BLaER1 (cell line): ENCODE results near the gene TENM4.

Experiments used
- H3K27ac ChIP-seq: shearing (Covaris generic); formaldehyde crosslinking; 2 replicates; pipeline ENCODE4 v1.8.1; 2022
- H3K27me3 ChIP-seq: shearing (Covaris generic); formaldehyde crosslinking; 2 replicates; pipeline ENCODE4 v1.8.1; 2022
- H3K36me3 ChIP-seq: shearing (Covaris generic); formaldehyde crosslinking; 2 replicates; pipeline ENCODE4 v1.8.1; 2022
- H3K4me1 ChIP-seq: shearing (Covaris generic); formaldehyde crosslinking; 2 replicates; pipeline ENCODE4 v1.8.1; 2022
- H3K4me2 ChIP-seq: shearing (Covaris generic); formaldehyde crosslinking; 2 replicates; pipeline ENCODE4 v1.8.1; 2022
- H3K4me3 ChIP-seq: shearing (Covaris generic); formaldehyde crosslinking; 2 replicates; pipeline ENCODE4 v1.8.1; 2022
- H3K9ac ChIP-seq: shearing (Covaris generic); formaldehyde crosslinking; 2 replicates; pipeline ENCODE4 v1.8.1; 2022
- H3K9me3 ChIP-seq: shearing (Covaris generic); formaldehyde crosslinking; 2 replicates; pipeline ENCODE4 v1.8.1; 2022
- H4K20me1 ChIP-seq: shearing (Covaris generic); formaldehyde crosslinking; 2 replicates; pipeline ENCODE4 v1.8.1; 2022
- Cebpa-rat ChIP-seq: shearing (Covaris generic); IDR thresholded peaks from 2 replicates; pipeline ENCODE4 v1.8.1; 2022

The TENM4 gene

DNA sequence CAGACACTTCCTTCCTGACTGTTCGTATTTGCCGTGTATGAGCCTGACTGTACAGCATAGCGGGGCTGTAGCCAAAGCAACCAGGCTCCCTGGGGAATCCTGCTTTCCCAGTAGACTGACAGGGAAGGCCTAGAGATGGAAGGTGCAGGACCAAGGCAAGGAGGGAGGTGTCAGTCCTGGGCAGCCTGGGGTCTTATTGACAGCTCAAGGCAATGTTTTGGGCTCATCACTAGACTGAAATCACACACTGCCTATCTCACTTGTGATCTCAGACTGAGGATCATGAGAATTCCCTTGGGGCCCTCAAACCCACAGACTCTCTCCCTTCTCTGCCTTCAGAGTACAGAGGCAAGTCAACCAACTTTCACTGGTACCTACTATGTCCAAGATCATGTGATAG is 519.3 kb downstream of the TENM4 start:
- H3K27me3 ChIP-seq: no peaks in the 10 kb centered on the region
- H3K9me3 ChIP-seq: no peaks in the 10 kb centered on the region
- no peak overlapping the region for H3K9ac ChIP-seq
- no peak for TF ChIP-seq Cebpa-rat
- H3K36me3 ChIP-seq: no peaks in the 10 kb centered on the region
- peak overlapping the region; percentile 69 for H3K4me2 ChIP-seq
- no peak overlapping the region for H3K4me3 ChIP-seq
- H4K20me1 ChIP-seq: peaks cover 16% of the 10 kb centered on the region; the same call in 1 of the 2 replicates
- peaks cover 18% of the 10 kb centered on the region for H3K4me1 ChIP-seq
- no peak overlapping the region for H3K27ac ChIP-seq

DNA sequence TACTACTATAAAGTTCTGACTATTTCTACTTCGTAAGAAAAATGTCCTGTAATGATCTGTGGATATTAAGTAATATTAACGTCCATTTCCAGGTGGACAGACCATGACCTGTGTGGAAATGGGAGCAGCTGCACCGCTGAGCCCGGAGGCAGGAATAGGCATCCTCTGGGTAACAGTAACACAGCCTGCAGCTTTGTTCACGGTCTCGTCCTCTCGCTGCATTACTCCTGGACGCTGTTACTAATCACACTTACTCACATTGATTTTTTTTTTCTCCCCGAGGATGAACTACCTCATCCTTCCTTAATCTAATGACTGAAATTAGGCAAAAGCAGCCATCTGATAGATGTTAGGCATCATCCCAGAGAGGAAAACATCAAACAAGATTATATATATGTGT is 520.5 kb downstream of the TENM4 start:
- H3K27ac ChIP-seq: no peak overlapping the region
- H4K20me1 ChIP-seq: peaks cover 16% of the 10 kb centered on the region; the same call in 1 of the 2 replicates
- no peaks in the 10 kb centered on the region for H3K27me3 ChIP-seq
- H3K9me3 ChIP-seq: no peaks in the 10 kb centered on the region
- no peak overlapping the region for H3K4me3 ChIP-seq
- no peak for TF ChIP-seq Cebpa-rat
- H3K36me3 ChIP-seq: no peaks in the 10 kb centered on the region
- H3K9ac ChIP-seq: no peak overlapping the region
- peaks cover 18% of the 10 kb centered on the region for H3K4me1 ChIP-seq
- no peak overlapping the region for H3K4me2 ChIP-seq

DNA sequence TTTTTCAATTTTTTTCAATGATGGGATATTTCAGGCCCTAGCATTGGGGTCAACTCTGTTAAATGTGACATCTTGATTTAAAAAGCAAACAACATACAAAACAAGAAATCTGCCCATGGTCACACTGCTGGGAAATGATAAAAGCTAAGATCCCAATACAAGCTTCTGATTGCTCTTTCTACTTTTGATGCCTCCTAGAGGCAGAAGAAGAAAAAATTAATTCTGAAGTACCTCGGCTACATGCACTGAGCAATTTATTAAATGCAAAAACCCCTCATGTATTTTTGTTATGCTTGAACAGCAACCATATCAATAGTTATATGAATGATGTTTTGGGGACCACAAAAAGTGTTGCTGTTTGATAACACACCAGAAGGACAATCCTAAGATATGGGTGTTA is 524.1 kb downstream of the TENM4 start:
- Histone ChIP-seq H3K36me3 (no peaks in the 10 kb centered on the region), H3K27me3 (no peaks in the 10 kb centered on the region), H3K4me3 (no peak overlapping the region), H4K20me1 (peaks cover 11% of the 10 kb centered on the region; the same call in 1 of the 2 replicates), H3K4me2 (no peak overlapping the region), H3K9me3 (no peaks in the 10 kb centered on the region), H3K9ac (no peak overlapping the region), H3K4me1 (peaks cover 12% of the 10 kb centered on the region), H3K27ac (no peak overlapping the region)
- TF ChIP-seq Cebpa-rat: no peak

DNA sequence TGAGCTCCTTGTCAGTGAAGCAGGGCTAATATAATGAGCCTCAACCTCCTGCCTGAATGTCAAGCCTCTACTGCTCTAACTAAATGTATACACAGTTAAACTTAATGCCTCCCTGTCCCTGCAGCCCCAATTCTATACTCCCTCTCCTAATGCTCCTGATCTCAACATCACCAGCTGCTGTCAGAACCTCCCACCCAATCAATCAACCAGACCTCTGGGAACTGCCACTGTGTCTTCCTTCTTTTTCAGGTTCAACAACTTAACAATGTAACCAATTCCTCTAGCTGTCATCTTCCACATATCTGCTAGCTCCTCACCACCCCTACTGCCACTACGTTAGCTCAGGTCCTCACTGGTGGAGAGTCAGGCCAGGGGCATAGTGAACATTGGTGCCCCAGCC is 526.3 kb downstream of the TENM4 start:
- no peaks in the 10 kb centered on the region for H3K27me3 ChIP-seq
- no peak overlapping the region for H3K4me3 ChIP-seq
- no peak for TF ChIP-seq Cebpa-rat
- no peaks in the 10 kb centered on the region for H3K4me1 ChIP-seq
- no peaks in the 10 kb centered on the region for H3K9me3 ChIP-seq
- no peak overlapping the region for H3K9ac ChIP-seq
- H3K36me3 ChIP-seq: no peaks in the 10 kb centered on the region
- H4K20me1 ChIP-seq: no peaks in the 10 kb centered on the region; the same call in 1 of the 2 replicates
- no peak overlapping the region for H3K27ac ChIP-seq
- H3K4me2 ChIP-seq: no peak overlapping the region

DNA sequence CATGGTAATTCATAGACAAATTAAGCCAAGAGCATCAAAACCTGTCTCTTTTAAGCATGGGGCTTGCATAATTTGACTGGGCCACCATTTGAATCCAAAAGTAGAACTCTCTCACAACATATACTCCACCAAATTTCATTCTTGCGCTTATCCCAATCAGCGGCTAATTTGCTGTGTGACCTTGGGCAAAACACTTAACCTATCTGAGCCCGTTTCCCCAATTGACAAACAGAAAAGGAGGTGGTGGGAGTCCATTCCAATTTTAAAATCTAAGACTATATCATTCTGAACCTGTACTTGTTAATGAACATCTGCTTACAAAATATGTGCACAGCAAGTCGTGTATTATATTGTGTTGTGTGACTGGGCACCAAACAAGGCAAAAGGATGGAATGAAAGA is 528.1 kb downstream of the TENM4 start:
- Histone ChIP-seq H3K9me3 (no peaks in the 10 kb centered on the region), H3K4me2 (no peak overlapping the region), H3K36me3 (no peaks in the 10 kb centered on the region), H3K27ac (no peak overlapping the region), H3K4me3 (no peak overlapping the region), H4K20me1 (no peaks in the 10 kb centered on the region; the same call in 1 of the 2 replicates), H3K9ac (no peak overlapping the region), H3K4me1 (no peaks in the 10 kb centered on the region), H3K27me3 (no peaks in the 10 kb centered on the region)
- no peak for TF ChIP-seq Cebpa-rat

DNA sequence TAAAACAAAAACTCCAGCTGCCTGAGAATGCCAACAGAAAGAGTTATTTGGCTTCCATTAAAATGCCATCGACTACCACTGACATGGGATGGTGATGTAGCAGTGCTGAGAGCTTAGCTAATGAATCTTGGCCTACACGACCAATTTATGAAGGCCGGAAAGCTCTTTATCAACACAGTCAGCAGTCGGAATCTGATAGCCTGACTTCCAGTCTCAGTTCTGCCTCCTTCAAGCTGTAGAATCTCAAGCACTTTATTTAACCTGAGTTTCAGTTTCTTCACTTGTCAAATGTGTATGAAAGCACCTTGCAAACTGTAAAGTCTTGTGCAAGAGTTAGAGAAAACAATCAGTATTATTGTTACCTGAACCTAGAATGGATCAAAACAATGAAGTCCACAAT is 530.5 kb downstream of the TENM4 start:
- Histone ChIP-seq H3K9me3 (no peaks in the 10 kb centered on the region), H3K27me3 (no peaks in the 10 kb centered on the region), H3K4me2 (no peak overlapping the region), H4K20me1 (no peaks in the 10 kb centered on the region; the same call in 1 of the 2 replicates), H3K4me3 (no peak overlapping the region), H3K9ac (no peak overlapping the region), H3K27ac (no peak overlapping the region), H3K36me3 (no peaks in the 10 kb centered on the region), H3K4me1 (no peaks in the 10 kb centered on the region)
- no peak for TF ChIP-seq Cebpa-rat

DNA sequence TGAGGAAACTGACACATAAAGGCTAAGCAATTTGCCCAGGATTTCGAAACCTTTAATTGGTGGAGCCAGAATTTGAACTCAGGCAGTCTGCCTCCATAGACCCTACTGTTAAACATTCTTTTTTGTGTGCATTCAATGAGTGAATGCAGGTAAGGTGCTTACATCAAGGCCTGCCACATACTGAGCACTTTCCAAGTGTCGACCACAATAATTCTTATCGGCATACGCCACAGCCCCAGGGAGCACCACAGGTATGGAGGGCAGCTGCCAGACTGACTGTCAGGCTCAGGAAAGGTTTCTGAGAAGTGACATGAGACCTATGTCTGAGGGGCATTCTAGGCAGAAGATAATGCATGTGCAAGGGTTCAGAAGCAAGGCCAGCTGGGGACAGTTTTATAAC is 531.4 kb downstream of the TENM4 start:
- Histone ChIP-seq H3K4me1 (no peaks in the 10 kb centered on the region), H4K20me1 (no peaks in the 10 kb centered on the region; the same call in 1 of the 2 replicates), H3K9me3 (no peaks in the 10 kb centered on the region), H3K4me2 (no peak overlapping the region), H3K27ac (no peak overlapping the region), H3K36me3 (no peaks in the 10 kb centered on the region), H3K9ac (no peak overlapping the region), H3K4me3 (no peak overlapping the region), H3K27me3 (no peaks in the 10 kb centered on the region)
- no peak for TF ChIP-seq Cebpa-rat

DNA sequence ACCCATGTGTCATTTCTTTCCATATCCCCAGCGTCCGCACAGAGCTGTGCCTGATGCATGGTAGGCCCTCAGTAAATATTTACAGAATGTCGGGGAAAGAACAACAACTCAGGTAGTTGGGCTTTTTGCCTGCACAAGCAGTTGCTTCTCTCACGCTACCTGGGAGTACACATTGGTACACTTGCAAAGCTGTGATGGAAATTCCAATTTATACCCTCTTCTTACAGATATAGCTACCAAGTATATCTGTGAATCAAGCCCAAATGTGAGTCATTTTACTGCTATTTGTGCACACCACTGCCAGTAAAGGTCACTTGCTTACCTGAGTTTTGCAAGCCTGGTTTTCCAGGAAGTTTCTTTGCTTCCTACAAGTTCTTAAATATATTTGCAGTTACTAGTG is 533.2 kb downstream of the TENM4 start:
- H3K9ac ChIP-seq: no peak overlapping the region
- H3K9me3 ChIP-seq: no peaks in the 10 kb centered on the region
- peaks cover 9% of the 10 kb centered on the region; the same call in 1 of the 2 replicates for H3K36me3 ChIP-seq
- no peak for TF ChIP-seq Cebpa-rat
- H3K27ac ChIP-seq: no peak overlapping the region
- H3K4me2 ChIP-seq: no peak overlapping the region
- no peaks in the 10 kb centered on the region; the same call in 1 of the 2 replicates for H4K20me1 ChIP-seq
- no peak overlapping the region for H3K4me3 ChIP-seq
- H3K4me1 ChIP-seq: no peaks in the 10 kb centered on the region
- no peaks in the 10 kb centered on the region for H3K27me3 ChIP-seq

DNA sequence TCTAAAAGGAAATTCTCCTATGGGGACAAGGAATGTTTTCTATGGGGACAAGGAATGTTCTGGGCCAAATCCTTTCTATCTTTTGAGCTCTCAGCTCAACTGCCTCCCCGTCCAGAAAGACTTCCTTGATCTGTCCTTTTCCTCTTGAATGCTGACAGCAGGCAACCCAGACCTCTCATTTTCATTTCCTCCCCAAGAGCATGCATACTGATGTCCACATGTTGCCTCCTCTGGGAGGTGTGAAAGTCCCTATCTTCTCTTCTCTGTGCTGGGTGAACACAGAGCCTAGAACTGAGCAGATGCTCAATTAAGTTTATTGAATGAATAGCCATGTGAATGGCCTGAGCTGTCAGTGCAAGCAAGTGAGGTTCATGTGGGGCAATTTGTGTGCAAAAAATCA is 534.3 kb downstream of the TENM4 start:
- TF ChIP-seq Cebpa-rat: no peak
- Histone ChIP-seq H4K20me1 (no peaks in the 10 kb centered on the region; the same call in 1 of the 2 replicates), H3K27ac (no peak overlapping the region), H3K27me3 (no peaks in the 10 kb centered on the region), H3K9ac (no peak overlapping the region), H3K9me3 (no peaks in the 10 kb centered on the region), H3K4me2 (no peak overlapping the region), H3K4me1 (no peaks in the 10 kb centered on the region), H3K36me3 (peaks cover 14% of the 10 kb centered on the region; the same call in 1 of the 2 replicates), H3K4me3 (no peak overlapping the region)

DNA sequence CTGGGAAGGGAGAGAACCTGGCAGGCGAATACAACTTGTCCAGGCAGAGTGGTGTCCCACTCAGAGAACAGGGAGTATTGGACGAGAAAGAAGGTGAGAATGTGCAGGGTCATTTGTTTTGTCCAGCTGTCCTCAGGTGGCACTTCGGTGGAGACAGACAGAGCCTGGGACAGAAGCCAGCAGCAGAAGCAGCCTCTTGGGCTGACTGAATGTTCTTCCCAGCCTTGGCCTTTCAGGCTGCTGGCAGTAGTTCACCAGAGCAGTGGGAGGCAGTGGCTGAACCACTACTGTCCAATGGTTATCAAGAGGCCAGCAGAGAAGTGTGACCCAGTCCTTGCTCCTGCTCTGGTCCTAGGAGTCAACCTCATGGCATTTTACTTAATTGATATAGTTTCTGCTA is 535.1 kb downstream of the TENM4 start:
- Histone ChIP-seq H3K4me2 (no peak overlapping the region), H3K4me3 (no peak overlapping the region), H4K20me1 (no peaks in the 10 kb centered on the region; the same call in 1 of the 2 replicates), H3K27ac (no peak overlapping the region), H3K4me1 (no peaks in the 10 kb centered on the region), H3K9ac (no peak overlapping the region), H3K36me3 (peaks cover 16% of the 10 kb centered on the region; the same call in 1 of the 2 replicates), H3K27me3 (no peaks in the 10 kb centered on the region), H3K9me3 (no peaks in the 10 kb centered on the region)
- TF ChIP-seq Cebpa-rat: no peak
